ENCODE measurements around the gene FARP2. TPM values are rescaled to one million over a fixed set of nuclear protein-coding genes. Genes with fewer than 3 reads are reported as not detected.

FARP2 gene
- total and polyA plus RNA-seq, 10 of the 15 experiments (the other 5 are each of a cell fraction or from before 2014, with no cell fraction given): 5.5 to 67.5 (median 36.8) TPM

DNA sequence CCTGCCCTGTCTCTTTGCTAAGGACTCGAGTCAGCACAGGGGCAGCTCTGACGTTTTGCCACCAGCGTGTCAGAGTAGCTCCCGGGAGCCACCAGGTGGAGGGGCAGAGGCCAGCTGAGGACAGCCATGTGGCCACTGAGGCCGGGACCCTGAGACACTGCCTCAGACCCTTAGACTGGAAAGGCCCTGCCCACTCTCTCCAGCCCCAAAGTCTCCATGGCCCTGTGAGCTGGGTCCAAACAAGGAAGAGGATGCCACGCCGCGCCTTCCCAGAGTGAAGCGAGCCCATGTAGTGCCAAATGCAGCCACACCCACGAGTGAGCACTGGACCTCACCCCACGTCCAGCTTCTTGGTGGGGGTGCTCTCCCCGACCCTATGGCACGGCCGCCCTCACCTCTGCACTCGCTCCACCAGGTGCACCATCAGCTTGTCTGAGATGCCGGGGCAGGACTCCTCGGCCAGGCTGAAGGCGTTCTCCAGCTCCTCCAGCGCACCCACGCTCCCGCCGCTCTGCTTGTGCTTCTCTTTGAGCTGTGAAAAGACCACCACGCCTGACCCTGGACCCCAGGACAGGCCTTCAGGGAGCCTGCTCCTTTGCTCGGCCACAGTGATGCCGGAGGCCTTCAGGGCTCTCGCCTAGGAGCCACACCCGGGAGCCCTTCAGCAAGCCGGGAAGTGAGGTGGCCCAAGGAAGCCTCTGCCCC is 140.1 kb downstream of the FARP2 start (continued):
- TF ChIP-seq, protein P1, sequence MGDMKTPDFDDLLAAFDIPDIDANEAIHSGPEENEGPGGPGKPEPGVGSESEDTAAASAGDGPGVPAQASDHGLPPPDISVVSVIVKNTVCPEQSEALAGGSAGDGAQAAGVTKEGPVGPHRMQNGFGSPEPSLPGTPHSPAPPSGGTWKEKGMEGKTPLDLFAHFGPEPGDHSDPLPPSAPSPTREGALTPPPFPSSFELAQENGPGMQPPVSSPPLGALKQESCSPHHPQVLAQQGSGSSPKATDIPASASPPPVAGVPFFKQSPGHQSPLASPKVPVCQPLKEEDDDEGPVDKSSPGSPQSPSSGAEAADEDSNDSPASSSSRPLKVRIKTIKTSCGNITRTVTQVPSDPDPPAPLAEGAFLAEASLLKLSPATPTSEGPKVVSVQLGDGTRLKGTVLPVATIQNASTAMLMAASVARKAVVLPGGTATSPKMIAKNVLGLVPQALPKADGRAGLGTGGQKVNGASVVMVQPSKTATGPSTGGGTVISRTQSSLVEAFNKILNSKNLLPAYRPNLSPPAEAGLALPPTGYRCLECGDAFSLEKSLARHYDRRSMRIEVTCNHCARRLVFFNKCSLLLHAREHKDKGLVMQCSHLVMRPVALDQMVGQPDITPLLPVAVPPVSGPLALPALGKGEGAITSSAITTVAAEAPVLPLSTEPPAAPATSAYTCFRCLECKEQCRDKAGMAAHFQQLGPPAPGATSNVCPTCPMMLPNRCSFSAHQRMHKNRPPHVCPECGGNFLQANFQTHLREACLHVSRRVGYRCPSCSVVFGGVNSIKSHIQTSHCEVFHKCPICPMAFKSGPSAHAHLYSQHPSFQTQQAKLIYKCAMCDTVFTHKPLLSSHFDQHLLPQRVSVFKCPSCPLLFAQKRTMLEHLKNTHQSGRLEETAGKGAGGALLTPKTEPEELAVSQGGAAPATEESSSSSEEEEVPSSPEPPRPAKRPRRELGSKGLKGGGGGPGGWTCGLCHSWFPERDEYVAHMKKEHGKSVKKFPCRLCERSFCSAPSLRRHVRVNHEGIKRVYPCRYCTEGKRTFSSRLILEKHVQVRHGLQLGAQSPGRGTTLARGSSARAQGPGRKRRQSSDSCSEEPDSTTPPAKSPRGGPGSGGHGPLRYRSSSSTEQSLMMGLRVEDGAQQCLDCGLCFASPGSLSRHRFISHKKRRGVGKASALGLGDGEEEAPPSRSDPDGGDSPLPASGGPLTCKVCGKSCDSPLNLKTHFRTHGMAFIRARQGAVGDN (IDR thresholded peaks at IDR 0.05): no peak
- TF ChIP-seq ZNF217 (IDR thresholded peaks at IDR 0.05) (no peak), RAD51 (IDR thresholded peaks at IDR 0.05) (no peak), RBBP5 (conservative IDR thresholded peaks at IDR 0.05) (no peak), RCOR1 (conservative IDR thresholded peaks at IDR 0.05; ENCODE audit: low read depth, low read length) (no peak)

DNA sequence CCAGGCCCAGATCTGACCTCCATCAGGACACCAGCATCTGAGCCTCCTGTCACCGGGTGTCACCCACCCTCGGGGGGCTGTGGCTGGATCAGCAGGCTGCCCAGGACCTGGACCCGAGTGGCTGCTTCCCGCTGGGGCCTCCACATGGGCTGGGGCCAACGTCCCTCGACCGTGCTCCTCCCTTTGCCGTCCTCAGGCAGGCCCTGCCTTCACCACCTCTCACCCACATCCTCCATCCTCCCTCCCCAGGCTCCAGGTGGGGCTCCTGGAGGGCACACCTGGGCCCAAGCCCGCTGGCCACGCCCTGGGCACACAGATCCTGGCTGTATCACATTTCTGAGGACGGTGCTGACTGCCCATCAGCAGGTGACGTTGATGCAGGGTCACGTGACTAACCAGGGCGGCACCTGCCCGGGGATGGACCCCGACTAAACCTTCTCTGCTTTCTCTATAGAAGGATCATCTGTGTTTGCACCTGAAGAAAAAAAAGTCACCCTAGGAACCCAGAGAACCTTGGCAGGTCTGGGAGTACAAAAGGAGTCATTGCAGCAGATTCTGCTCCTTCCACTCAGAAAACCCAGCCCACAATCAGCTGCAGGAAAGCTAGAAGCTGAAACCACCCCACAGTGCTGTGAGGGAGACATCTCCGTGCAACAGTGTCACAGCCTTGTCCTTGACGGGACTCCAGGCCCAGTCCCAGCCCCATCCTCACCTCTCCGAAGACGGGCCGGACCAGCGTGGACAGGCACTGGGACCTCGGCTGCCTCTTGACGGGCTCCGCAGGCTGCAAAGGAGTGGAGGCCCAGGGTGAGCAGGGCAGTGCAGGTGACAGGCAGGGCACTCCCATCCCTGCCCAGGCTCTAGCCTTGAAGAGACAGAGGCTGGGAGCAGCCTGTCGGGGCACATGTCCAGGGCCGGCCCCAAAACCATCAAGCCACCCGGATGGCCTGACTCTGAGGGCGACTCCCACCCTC is 141.1 kb downstream of the FARP2 start:
- no peak overlapping the region for H3K4me2 ChIP-seq (ENCODE audit: control insufficient read depth, insufficient read depth)
- SMC1A ChIA-PET (ENCODE audit: uncharacterized antibody, unreplicated experiment): no interaction called here
- intact Hi-C loops (cut with micrococcal nuclease; ENCODE audit: unreplicated experiment) (no loop called here), in situ Hi-C loops (cut with MboI) (no loop called here)
- no peak overlapping the region for H3K27ac ChIP-seq (ENCODE audit: control insufficient read depth, insufficient read depth)
- H2AFZ ChIP-seq (ENCODE audit: control insufficient read depth, low read depth, low read length): no peak overlapping the region
- no peak for FAIRE-seq
- no peaks in the 10 kb centered on the region for H3K27me3 ChIP-seq (replicated peaks in 1 of 2; ENCODE audit: control insufficient read depth in 2 of 2, insufficient read depth in 2 of 2, low read length in 1 of 2)
- ATAC-seq: no peak
- RAD21 ChIA-PET (ENCODE audit: unreplicated experiment): no interaction called here
- POLR2A ChIA-PET: no interaction called here
- no peak overlapping the region for H3K9ac ChIP-seq (ENCODE audit: control insufficient read depth, insufficient read depth, low read length)
- TF ChIP-seq, protein P2, sequence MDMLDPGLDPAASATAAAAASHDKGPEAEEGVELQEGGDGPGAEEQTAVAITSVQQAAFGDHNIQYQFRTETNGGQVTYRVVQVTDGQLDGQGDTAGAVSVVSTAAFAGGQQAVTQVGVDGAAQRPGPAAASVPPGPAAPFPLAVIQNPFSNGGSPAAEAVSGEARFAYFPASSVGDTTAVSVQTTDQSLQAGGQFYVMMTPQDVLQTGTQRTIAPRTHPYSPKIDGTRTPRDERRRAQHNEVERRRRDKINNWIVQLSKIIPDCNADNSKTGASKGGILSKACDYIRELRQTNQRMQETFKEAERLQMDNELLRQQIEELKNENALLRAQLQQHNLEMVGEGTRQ (IDR thresholded peaks at IDR 0.05; ENCODE audit: borderline replicate concordance, low read depth, low read length): no peak
- TF ChIP-seq, protein P3, sequence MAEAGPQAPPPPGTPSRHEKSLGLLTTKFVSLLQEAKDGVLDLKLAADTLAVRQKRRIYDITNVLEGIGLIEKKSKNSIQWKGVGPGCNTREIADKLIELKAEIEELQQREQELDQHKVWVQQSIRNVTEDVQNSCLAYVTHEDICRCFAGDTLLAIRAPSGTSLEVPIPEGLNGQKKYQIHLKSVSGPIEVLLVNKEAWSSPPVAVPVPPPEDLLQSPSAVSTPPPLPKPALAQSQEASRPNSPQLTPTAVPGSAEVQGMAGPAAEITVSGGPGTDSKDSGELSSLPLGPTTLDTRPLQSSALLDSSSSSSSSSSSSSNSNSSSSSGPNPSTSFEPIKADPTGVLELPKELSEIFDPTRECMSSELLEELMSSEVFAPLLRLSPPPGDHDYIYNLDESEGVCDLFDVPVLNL (IDR thresholded peaks at IDR 0.05; ENCODE audit: low read depth, low read length): no peak
- no peak for TF ChIP-seq NFYA (IDR thresholded peaks at IDR 0.05; ENCODE audit: borderline replicate concordance, low read depth, low read length)
- TF ChIP-seq CBX3 (IDR thresholded peaks at IDR 0.05; ENCODE audit: borderline replicate concordance, low read depth): no peak
- TF ChIP-seq ZBED1 (IDR thresholded peaks at IDR 0.05; ENCODE audit: borderline replicate concordance): no peak
- no peak for TF ChIP-seq HCFC1 (IDR thresholded peaks at IDR 0.05; ENCODE audit: low read length)
- no peak for TF ChIP-seq TAF1 (IDR thresholded peaks at IDR 0.05; ENCODE audit: borderline replicate concordance, low read depth, low read length)
- TF ChIP-seq FOS (IDR thresholded peaks at IDR 0.05; ENCODE audit: borderline replicate concordance, extremely low read depth, insufficient read length): no peak
- no peaks in the 10 kb centered on the region for H3K4me1 ChIP-seq (ENCODE audit: control insufficient read depth, insufficient read depth, low read length)
- CTCF ChIA-PET: no interaction called here
- H3K36me3 ChIP-seq (ENCODE audit: control insufficient read depth in 2 of 2, insufficient read depth in 2 of 2, low read length in 1 of 2): peaks cover 2 to 17% of the 10 kb centered on the region in 2 experiments; a peak in 3 of 4 replicates
- DNase-seq (ENCODE audit: low read depth, low spot score): no peak
- no peak overlapping the region for H3K4me3 ChIP-seq
- H3K9me3 ChIP-seq (replicated peaks; ENCODE audit: control insufficient read depth, insufficient read depth, low read length): no peaks in the 10 kb centered on the region
- WGBS (ENCODE audit: insufficient coverage, insufficient replicate concordance, low lambda C conversion rate, missing lambda C conversion rate): 96% methylated on average over 27 of the region's 29 CpGs
- H4K20me1 ChIP-seq (ENCODE audit: control insufficient read depth, insufficient read depth): no peaks in the 10 kb centered on the region
- BruUV-seq (replicated peaks): no TSS peak
- H3K79me2 ChIP-seq (ENCODE audit: control insufficient read depth, insufficient read depth, low read length): no peaks in the 10 kb centered on the region

All from GM12878 (cell line).